ENCODE data around the gene GREB1. TPM values are rescaled to one million over a fixed set of nuclear protein-coding genes. Genes with fewer than 3 reads are reported as not detected.

Gene GREB1
- total RNA-seq, 2 experiments from 2014 or later: 0.38 to 0.42 TPM

GRCh38 chr2:11514081-11514730, 19.6 kb upstream of the GREB1 start:
- Mint-ChIP-seq H3K4me1 (ENCODE audit: low read depth) (no peaks in the 10 kb centered on the region), H3K36me3 (ENCODE audit: low read depth) (no peaks in the 10 kb centered on the region), H3K27me3 (ENCODE audit: low read depth) (peaks cover 4% of the 10 kb centered on the region), H3K27ac (no peak overlapping the region), H3K9me3 (no peaks in the 10 kb centered on the region), H3K4me3 (no peak overlapping the region)
- DNase-seq: no peak
- intact Hi-C loops (cut with micrococcal nuclease): no loop called here
- CTCF ChIA-PET: interaction anchor here (0.6 kb wide), 1 partner anchor 742 kb away, joined by 3 read pairs; no protein-coding TSS in a partner anchor

- H3K4me3 Mint-ChIP-seq: no peak overlapping the region
- no peaks in the 10 kb centered on the region for H3K9me3 Mint-ChIP-seq
- DNase-seq: no peak
- no peaks in the 10 kb centered on the region for H3K4me1 Mint-ChIP-seq (ENCODE audit: low read depth)
- no peaks in the 10 kb centered on the region for H3K36me3 Mint-ChIP-seq (ENCODE audit: low read depth)
- no peak overlapping the region for H3K27ac Mint-ChIP-seq
- peaks cover 4% of the 10 kb centered on the region for H3K27me3 Mint-ChIP-seq (ENCODE audit: low read depth)
- intact Hi-C loops (cut with micrococcal nuclease): no loop called here
- CTCF ChIA-PET: no interaction called here
These were observed 18.9 kb upstream of the GREB1 start for GRCh38 chr2:11514904-11515303.

- Mint-ChIP-seq H3K4me1 (ENCODE audit: low read depth) (no peaks in the 10 kb centered on the region), H3K27me3 (ENCODE audit: low read depth) (peaks cover 4% of the 10 kb centered on the region), H3K4me3 (no peak overlapping the region), H3K36me3 (ENCODE audit: low read depth) (no peaks in the 10 kb centered on the region), H3K9me3 (peaks cover 5% of the 10 kb centered on the region), H3K27ac (no peak overlapping the region)
- no peak for DNase-seq
- intact Hi-C loops (cut with micrococcal nuclease): no loop called here
- CTCF ChIA-PET: interaction anchor here (0.6 kb wide), 1 partner anchor 36 kb away, joined by 3 read pairs; no protein-coding TSS in a partner anchor
These were observed 18.3 kb upstream of the GREB1 start for GRCh38 chr2:11515490-11515981.

GRCh38 chr2:11516984-11517648, 16.7 kb upstream of the GREB1 start:
- intact Hi-C loops (cut with micrococcal nuclease): no loop called here
- H3K9me3 Mint-ChIP-seq: peaks cover 6% of the 10 kb centered on the region
- no peak overlapping the region for H3K27ac Mint-ChIP-seq
- CTCF ChIA-PET: no interaction called here
- H3K4me1 Mint-ChIP-seq (ENCODE audit: low read depth): no peaks in the 10 kb centered on the region
- no peaks in the 10 kb centered on the region for H3K36me3 Mint-ChIP-seq (ENCODE audit: low read depth)
- no peak overlapping the region for H3K4me3 Mint-ChIP-seq
- H3K27me3 Mint-ChIP-seq (ENCODE audit: low read depth): peaks cover 2% of the 10 kb centered on the region
- no peak for DNase-seq

GRCh38 chr2:11517906-11518305, 15.9 kb upstream of the GREB1 start:
- CTCF ChIA-PET: no interaction called here
- H3K4me1 Mint-ChIP-seq (ENCODE audit: low read depth): no peaks in the 10 kb centered on the region
- H3K9me3 Mint-ChIP-seq: peaks cover 6% of the 10 kb centered on the region
- H3K27me3 Mint-ChIP-seq (ENCODE audit: low read depth): peaks cover 2% of the 10 kb centered on the region
- H3K27ac Mint-ChIP-seq: no peak overlapping the region
- DNase-seq: no peak
- intact Hi-C loops (cut with micrococcal nuclease): no loop called here
- H3K36me3 Mint-ChIP-seq (ENCODE audit: low read depth): no peaks in the 10 kb centered on the region
- H3K4me3 Mint-ChIP-seq: no peak overlapping the region

GRCh38 chr2:11520092-11520693, 13.7 kb upstream of the GREB1 start:
- CTCF ChIA-PET: interaction anchor here (1.0 kb wide), 1 partner anchor 64 kb away, joined by 3 read pairs; no protein-coding TSS in a partner anchor
- H3K4me3 Mint-ChIP-seq: no peak overlapping the region
- no peaks in the 10 kb centered on the region for H3K27me3 Mint-ChIP-seq (ENCODE audit: low read depth)
- no peak overlapping the region for H3K27ac Mint-ChIP-seq
- peaks cover 6% of the 10 kb centered on the region for H3K9me3 Mint-ChIP-seq
- intact Hi-C loops (cut with micrococcal nuclease): no loop called here
- H3K36me3 Mint-ChIP-seq (ENCODE audit: low read depth): no peaks in the 10 kb centered on the region
- H3K4me1 Mint-ChIP-seq (ENCODE audit: low read depth): no peaks in the 10 kb centered on the region
- no peak for DNase-seq

- DNase-seq: no peak
- CTCF ChIA-PET: no interaction called here
- Mint-ChIP-seq H3K4me1 (ENCODE audit: low read depth) (no peaks in the 10 kb centered on the region), H3K36me3 (ENCODE audit: low read depth) (no peaks in the 10 kb centered on the region), H3K4me3 (no peak overlapping the region), H3K27ac (no peak overlapping the region), H3K27me3 (ENCODE audit: low read depth) (peaks cover under 1% of the 10 kb centered on the region), H3K9me3 (peaks cover 6% of the 10 kb centered on the region)
- intact Hi-C loops (cut with micrococcal nuclease): no loop called here
These were observed 12.1 kb upstream of the GREB1 start for GRCh38 chr2:11521775-11522174.

- intact Hi-C loops (cut with micrococcal nuclease): no loop called here
- H3K4me1 Mint-ChIP-seq (ENCODE audit: low read depth): no peaks in the 10 kb centered on the region
- H3K4me3 Mint-ChIP-seq: no peak overlapping the region
- no peak overlapping the region for H3K27ac Mint-ChIP-seq
- peaks cover 6% of the 10 kb centered on the region for H3K9me3 Mint-ChIP-seq
- H3K36me3 Mint-ChIP-seq (ENCODE audit: low read depth): no peaks in the 10 kb centered on the region
- CTCF ChIA-PET: no interaction called here
- peaks cover 14% of the 10 kb centered on the region for H3K27me3 Mint-ChIP-seq (ENCODE audit: low read depth)
- no peak for DNase-seq
These were observed 9.4 kb upstream of the GREB1 start for GRCh38 chr2:11524470-11524869.

- H3K4me1 Mint-ChIP-seq (ENCODE audit: low read depth): no peaks in the 10 kb centered on the region
- H3K27ac Mint-ChIP-seq: no peak overlapping the region
- CTCF ChIA-PET: interaction anchor here (0.7 to 1.9 kb wide), 4 partner anchors 13 to 114 kb away, joined by 3 to 7 read pairs (median 3); no protein-coding TSS in a partner anchor
- H3K27me3 Mint-ChIP-seq (ENCODE audit: low read depth): peaks cover 15% of the 10 kb centered on the region
- no peaks in the 10 kb centered on the region for H3K36me3 Mint-ChIP-seq (ENCODE audit: low read depth)
- no peaks in the 10 kb centered on the region for H3K9me3 Mint-ChIP-seq
- H3K4me3 Mint-ChIP-seq: no peak overlapping the region
- no peak for DNase-seq
- intact Hi-C loops (cut with micrococcal nuclease): no loop called here
These were observed 8.1 kb upstream of the GREB1 start for GRCh38 chr2:11525762-11526161.

- Mint-ChIP-seq H3K4me3 (no peak overlapping the region), H3K27ac (no peak overlapping the region), H3K9me3 (no peaks in the 10 kb centered on the region), H3K4me1 (ENCODE audit: low read depth) (no peaks in the 10 kb centered on the region), H3K27me3 (ENCODE audit: low read depth) (peaks cover 17% of the 10 kb centered on the region), H3K36me3 (ENCODE audit: low read depth) (no peaks in the 10 kb centered on the region)
- intact Hi-C loops (cut with micrococcal nuclease): no loop called here
- CTCF ChIA-PET: interaction anchor here (1.3 to 1.9 kb wide), 2 partner anchors 8 to 57 kb away, joined by 3 to 7 read pairs; no protein-coding TSS in a partner anchor
- DNase-seq: no peak
These were observed 6.8 kb upstream of the GREB1 start for GRCh38 chr2:11527001-11527400.

- peaks cover 20% of the 10 kb centered on the region for H3K27me3 Mint-ChIP-seq (ENCODE audit: low read depth)
- H3K4me3 Mint-ChIP-seq: no peak overlapping the region
- CTCF ChIA-PET: interaction anchor here (0.7 kb wide), 1 partner anchor 35 kb away, joined by 3 read pairs; no protein-coding TSS in a partner anchor
- no peaks in the 10 kb centered on the region for H3K36me3 Mint-ChIP-seq (ENCODE audit: low read depth)
- H3K27ac Mint-ChIP-seq: no peak overlapping the region
- DNase-seq: no peak
- no peaks in the 10 kb centered on the region for H3K9me3 Mint-ChIP-seq
- intact Hi-C loops (cut with micrococcal nuclease): no loop called here
- no peaks in the 10 kb centered on the region for H3K4me1 Mint-ChIP-seq (ENCODE audit: low read depth)
These were observed 5.6 kb upstream of the GREB1 start for GRCh38 chr2:11528228-11528627.

- H3K9me3 Mint-ChIP-seq: no peaks in the 10 kb centered on the region
- H3K27ac Mint-ChIP-seq: no peak overlapping the region
- no peaks in the 10 kb centered on the region for H3K36me3 Mint-ChIP-seq (ENCODE audit: low read depth)
- H3K4me1 Mint-ChIP-seq (ENCODE audit: low read depth): no peaks in the 10 kb centered on the region
- no peak overlapping the region for H3K4me3 Mint-ChIP-seq
- CTCF ChIA-PET: interaction anchor here (0.6 to 0.9 kb wide), 3 partner anchors 8 to 47 kb away, joined by 3 read pairs; no protein-coding TSS in a partner anchor
- no peak for DNase-seq
- peaks cover 29% of the 10 kb centered on the region for H3K27me3 Mint-ChIP-seq (ENCODE audit: low read depth)
- intact Hi-C loops (cut with micrococcal nuclease): no loop called here
These were observed 2.9 kb upstream of the GREB1 start for GRCh38 chr2:11530864-11531465.

Data from activated naive CD4-positive, alpha-beta T cell treated with anti-CD3 and anti-CD28 coated beads for 36 hours (primary cell).